Glutamatergic neuron (in vitro differentiated cells): Measurements from ENCODE around the gene RUNX3. TPM values are rescaled to one million over a fixed set of nuclear protein-coding genes. Genes with fewer than 3 reads are reported as not detected.

Source experiments
- DNase-seq: peaks from one replicate; pipeline ENCODE4 v3.0.0; 2022
- H3K27ac Mint-ChIP-seq: one replicate; pipeline ENCODE4 v1.8.0; 2020; ENCODE audit warnings: mild to moderate bottlenecking, mixed read lengths, inconsistent platforms; ENCODE audit not compliant: unreplicated experiment
- H3K27me3 Mint-ChIP-seq: one replicate; pipeline ENCODE4 v1.8.0; 2020; ENCODE audit warnings: mild to moderate bottlenecking, moderate library complexity, mixed read lengths, inconsistent platforms; ENCODE audit not compliant: unreplicated experiment
- H3K36me3 Mint-ChIP-seq: one replicate; pipeline ENCODE4 v1.8.0; 2020; ENCODE audit warnings: mild to moderate bottlenecking, mixed read lengths, inconsistent platforms; ENCODE audit not compliant: unreplicated experiment
- H3K4me1 Mint-ChIP-seq: one replicate; pipeline ENCODE4 v1.8.0; 2020; ENCODE audit warnings: mild to moderate bottlenecking, low read depth, mixed read lengths, inconsistent platforms; ENCODE audit not compliant: unreplicated experiment
- H3K4me3 Mint-ChIP-seq: one replicate; pipeline ENCODE4 v1.8.0; 2020; ENCODE audit warnings: mild to moderate bottlenecking, mixed read lengths, inconsistent platforms; ENCODE audit not compliant: unreplicated experiment
- H3K9me3 Mint-ChIP-seq: one replicate; pipeline ENCODE4 v1.8.0; 2020; ENCODE audit warnings: mild to moderate bottlenecking, moderate library complexity, mixed read lengths, inconsistent platforms; ENCODE audit not compliant: unreplicated experiment
- total RNA-seq: library from RNA; stranded (reverse); fragmentation: NEBNext Ultra II Directional; extraction: Animal tissue kit (Norgen Biotek cat#: 25700); gene quantifications from one replicate; pipeline ENCODE4 v1.2.1, GENCODE V29; 2021; ENCODE audit not compliant: unreplicated experiment
- TF ChIP-seq, protein P1 (sequence below): fragments of 200-600 bp; sonication (generic); IDR thresholded peaks from one replicate; pipeline ENCODE4 v1.5.0; 2021; ENCODE audit not compliant: partially characterized antibody, unreplicated experiment

RUNX3 gene
- total RNA-seq, 1 donor from 2014 or later = 0.15 TPM

- peaks cover 7% of the 10 kb centered on the region for H3K27me3 Mint-ChIP-seq
- H3K27ac Mint-ChIP-seq = no peak overlapping the region
- TF ChIP-seq, protein P1, sequence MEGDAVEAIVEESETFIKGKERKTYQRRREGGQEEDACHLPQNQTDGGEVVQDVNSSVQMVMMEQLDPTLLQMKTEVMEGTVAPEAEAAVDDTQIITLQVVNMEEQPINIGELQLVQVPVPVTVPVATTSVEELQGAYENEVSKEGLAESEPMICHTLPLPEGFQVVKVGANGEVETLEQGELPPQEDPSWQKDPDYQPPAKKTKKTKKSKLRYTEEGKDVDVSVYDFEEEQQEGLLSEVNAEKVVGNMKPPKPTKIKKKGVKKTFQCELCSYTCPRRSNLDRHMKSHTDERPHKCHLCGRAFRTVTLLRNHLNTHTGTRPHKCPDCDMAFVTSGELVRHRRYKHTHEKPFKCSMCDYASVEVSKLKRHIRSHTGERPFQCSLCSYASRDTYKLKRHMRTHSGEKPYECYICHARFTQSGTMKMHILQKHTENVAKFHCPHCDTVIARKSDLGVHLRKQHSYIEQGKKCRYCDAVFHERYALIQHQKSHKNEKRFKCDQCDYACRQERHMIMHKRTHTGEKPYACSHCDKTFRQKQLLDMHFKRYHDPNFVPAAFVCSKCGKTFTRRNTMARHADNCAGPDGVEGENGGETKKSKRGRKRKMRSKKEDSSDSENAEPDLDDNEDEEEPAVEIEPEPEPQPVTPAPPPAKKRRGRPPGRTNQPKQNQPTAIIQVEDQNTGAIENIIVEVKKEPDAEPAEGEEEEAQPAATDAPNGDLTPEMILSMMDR = no peak
- H3K9me3 Mint-ChIP-seq = peaks cover 12% of the 10 kb centered on the region
- no peak overlapping the region for H3K4me3 Mint-ChIP-seq
- peaks cover 11% of the 10 kb centered on the region for H3K36me3 Mint-ChIP-seq
- no peak for DNase-seq
- peaks cover 21% of the 10 kb centered on the region for H3K4me1 Mint-ChIP-seq
Observed at GRCh38 chr1:24896596-24897262, 33.3 kb downstream of the RUNX3 start.

DNA sequence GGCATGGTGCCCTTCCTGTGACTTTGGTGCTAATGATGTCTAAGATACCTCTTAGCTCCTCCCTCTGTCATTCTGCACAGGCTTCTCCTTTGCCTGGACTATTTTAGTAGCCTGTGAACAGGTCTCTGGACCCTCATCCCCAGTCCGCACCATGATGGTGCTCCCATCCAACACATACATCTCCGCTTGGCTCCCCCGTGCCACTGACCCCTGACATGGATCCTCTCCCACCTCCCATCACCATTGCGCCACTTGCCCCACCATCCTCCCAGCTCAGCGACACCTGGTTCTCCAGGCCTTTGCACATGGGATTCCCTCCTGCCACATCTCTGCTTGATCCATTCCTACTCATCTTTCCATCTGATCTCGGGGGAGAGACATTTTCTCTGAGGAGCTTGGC, 33.9 kb downstream of the RUNX3 start:
- TF ChIP-seq, protein P1 = no peak
- Mint-ChIP-seq H3K36me3 (peaks cover 11% of the 10 kb centered on the region), H3K27me3 (peaks cover 7% of the 10 kb centered on the region), H3K27ac (no peak overlapping the region), H3K4me3 (no peak overlapping the region), H3K9me3 (peaks cover 12% of the 10 kb centered on the region), H3K4me1 (peaks cover 17% of the 10 kb centered on the region)
- DNase-seq = no peak

- DNase-seq = no peak
- peaks cover 7% of the 10 kb centered on the region for H3K27me3 Mint-ChIP-seq
- no peak overlapping the region for H3K27ac Mint-ChIP-seq
- H3K4me1 Mint-ChIP-seq = peaks cover 12% of the 10 kb centered on the region
- TF ChIP-seq, protein P1 = no peak
- H3K4me3 Mint-ChIP-seq = no peak overlapping the region
- H3K9me3 Mint-ChIP-seq = peaks cover 12% of the 10 kb centered on the region
- peaks cover 11% of the 10 kb centered on the region for H3K36me3 Mint-ChIP-seq
Observed at GRCh38 chr1:24895511-24895910, 34.6 kb downstream of the RUNX3 start.

DNA sequence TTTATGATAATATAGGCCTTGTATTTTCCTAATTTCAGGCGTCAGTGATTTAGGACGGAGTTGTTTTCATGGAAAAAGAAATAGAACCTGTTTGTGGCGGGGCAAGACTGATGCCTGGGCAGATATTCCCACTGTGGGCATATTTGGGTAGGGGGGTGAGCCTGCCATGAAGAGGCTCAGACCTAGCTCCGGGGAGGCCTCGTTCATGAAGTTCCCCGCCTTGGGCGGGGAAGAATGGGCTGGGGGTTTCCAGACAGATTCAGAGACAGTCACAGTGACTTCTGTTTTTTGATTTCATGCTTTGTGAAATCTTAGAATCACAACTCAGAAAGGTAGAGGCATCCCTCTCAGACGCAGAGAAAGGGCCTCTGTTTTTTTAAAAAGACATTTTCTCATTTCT, 36.1 kb downstream of the RUNX3 start:
- Mint-ChIP-seq H3K9me3 (peaks cover 10% of the 10 kb centered on the region), H3K27me3 (peaks cover 2% of the 10 kb centered on the region), H3K4me1 (no peaks in the 10 kb centered on the region), H3K4me3 (no peak overlapping the region), H3K36me3 (peaks cover 21% of the 10 kb centered on the region), H3K27ac (no peak overlapping the region)
- no peak for DNase-seq
- TF ChIP-seq, protein P1 = no peak

GRCh38 chr1:24893431-24893830, 36.6 kb downstream of the RUNX3 start:
- Mint-ChIP-seq H3K27ac (no peak overlapping the region), H3K4me3 (no peak overlapping the region), H3K4me1 (no peaks in the 10 kb centered on the region), H3K36me3 (peaks cover 21% of the 10 kb centered on the region), H3K27me3 (peaks cover 2% of the 10 kb centered on the region), H3K9me3 (peaks cover 7% of the 10 kb centered on the region)
- TF ChIP-seq, protein P1 = no peak
- no peak for DNase-seq
